NCI-H128 (cell line): ENCODE results near the gene KRTAP5-9.
"Not testable (repeated sequence)": the region's sequence is repeated elsewhere in the genome, so short reads cannot be mapped to it uniquely, and the experiment has no call there.

Experiments
- DNase-seq: peaks from one replicate; lab custom pipeline; 2025; ENCODE audit not compliant: unreplicated experiment; lab: John Stamatoyannopoulos, UW

KRTAP5-9 gene

DNA sequence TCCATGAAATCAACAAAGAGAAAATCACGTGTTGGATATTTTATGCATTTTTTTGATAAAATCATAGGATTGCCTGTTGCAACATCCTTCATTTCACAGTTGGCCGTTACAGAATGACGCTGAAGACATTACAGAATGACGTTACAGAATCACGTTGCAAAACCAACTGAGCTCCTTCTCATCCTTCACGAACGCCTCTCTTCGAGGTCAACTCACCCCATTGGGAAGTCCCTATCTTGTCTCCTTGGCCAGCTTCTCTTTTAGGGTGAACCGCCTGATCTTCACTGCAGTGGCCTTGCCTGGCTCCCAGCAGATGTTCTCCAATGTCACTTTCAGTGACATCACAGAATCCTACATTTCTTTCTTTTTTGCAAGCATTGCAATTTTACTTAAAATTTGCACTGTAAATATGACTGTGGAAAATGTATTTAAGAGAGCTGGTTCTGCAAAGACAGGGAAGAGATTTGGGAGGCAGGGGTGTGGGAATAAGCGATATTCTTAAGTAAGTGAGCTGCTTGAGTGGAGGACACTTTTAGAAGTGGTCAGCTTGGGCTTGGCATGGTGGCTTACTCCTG, 16.1 kb upstream of the KRTAP5-9 start:
- no peak for DNase-seq

DNA sequence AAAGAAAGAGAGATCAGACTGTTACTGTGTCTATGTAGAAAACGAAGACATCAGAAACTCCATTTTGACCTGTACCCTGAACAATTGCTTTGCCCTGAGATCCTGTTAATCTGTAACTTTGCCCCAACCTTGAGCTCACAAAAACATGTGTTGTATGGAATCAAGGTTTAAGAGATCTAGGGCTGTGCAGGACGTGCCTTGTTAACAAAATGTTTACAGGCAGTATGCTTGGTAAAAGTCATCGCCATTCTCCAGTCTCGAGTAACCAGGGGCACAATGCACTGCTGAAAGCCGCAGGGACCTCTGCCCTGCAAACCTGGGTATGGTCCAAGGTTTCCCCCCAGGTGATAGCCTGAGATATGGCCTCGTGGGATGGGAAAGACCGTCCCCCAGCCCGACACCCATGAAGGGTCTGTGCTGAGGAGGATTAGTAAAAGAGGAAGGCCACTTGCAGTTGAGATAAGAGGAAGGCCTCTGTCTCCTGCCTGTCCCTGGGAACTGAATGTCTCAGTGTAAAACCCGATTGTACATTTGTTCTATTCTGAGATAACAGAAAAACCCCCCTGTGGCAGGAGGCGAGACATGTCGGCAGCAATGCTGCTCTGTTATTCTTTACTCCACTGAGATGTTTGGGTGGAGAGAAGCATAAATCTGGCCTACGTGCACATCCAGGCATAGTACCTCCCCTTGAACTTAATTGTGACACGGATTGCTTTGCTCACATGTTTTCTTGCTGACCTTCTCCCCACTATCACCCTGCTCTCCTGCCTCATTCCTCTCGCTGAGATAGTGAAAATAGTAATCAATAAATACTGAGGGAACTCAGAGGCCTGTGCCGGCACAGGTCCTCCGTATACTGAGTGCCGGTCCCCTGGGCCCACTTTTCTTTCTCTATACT, 13.3 kb upstream of the KRTAP5-9 start:
- DNase-seq = not testable (repeated sequence)

DNA sequence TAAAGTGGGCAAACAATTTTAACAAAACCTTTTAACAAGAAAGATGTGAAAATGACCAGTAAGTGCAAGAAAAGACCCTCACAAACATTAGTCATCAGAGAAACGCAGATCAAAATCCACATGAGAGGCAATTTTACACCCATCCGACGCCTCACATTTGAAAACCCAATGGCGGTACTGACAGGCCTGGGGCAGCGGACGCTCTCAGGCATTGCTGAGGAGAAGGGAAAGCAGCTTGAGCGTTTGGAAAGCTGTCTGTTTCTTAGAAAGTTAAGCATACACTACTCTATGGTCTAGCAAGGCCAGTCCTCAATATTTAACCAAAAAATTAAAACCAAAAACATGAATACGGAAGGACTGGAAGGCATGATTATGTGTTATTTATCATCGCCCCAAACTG, 12.4 kb upstream of the KRTAP5-9 start:
- DNase-seq = no peak

DNA sequence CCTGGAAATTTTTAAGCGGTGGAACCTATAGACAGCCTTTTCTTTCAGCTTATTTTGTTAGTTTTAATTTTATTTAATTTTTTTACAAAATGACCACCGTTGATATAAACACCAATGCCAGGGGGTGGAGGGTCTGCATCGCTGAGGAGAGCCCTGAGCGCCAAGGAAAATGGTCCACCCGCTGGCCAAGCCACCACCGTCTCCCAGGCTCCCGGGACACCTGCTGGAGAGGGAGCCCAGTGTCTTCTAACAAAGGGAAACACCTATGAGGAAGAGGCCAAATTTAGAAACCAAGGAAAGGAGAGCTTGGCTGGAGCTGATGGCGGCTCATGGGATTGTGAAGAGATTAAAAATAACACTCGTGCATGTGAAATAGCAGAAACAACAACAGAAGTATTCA, 10.7 kb upstream of the KRTAP5-9 start:
- DNase-seq = no peak

DNA sequence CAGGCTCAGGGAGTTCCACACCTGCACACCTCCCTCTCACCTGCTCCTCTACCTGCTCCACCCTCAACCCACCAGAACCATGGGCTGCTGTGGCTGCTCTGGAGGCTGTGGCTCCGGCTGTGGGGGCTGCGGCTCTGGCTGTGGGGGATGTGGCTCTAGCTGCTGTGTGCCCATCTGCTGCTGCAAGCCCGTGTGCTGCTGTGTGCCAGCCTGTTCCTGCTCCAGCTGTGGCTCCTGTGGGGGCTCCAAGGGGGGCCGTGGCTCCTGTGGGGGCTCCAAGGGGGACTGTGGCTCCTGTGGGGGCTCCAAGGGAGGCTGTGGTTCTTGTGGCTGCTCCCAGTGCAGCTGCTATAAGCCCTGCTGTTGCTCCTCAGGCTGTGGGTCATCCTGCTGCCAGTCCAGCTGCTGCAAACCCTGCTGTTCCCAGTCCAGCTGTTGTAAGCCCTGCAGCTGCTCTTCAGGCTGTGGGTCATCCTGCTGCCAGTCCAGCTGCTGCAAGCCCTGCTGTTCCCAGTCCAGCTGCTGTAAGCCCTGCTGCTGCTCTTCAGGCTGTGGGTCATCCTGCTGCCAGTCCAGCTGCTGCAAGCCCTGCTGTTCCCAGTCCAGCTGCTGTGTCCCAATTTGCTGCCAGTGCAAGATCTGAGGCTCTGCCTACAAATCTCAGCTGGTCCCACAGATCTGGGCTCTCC, 10.1 kb upstream of the KRTAP5-9 start, which contains the start of gene KRTAP5-8:
KRTAP5-8 (plus strand) TSS at position 49 of the 689 bp plus-strand sequence; CDS start at position 80, 31 bp downstream.
- DNase-seq = not testable (repeated sequence)

DNA sequence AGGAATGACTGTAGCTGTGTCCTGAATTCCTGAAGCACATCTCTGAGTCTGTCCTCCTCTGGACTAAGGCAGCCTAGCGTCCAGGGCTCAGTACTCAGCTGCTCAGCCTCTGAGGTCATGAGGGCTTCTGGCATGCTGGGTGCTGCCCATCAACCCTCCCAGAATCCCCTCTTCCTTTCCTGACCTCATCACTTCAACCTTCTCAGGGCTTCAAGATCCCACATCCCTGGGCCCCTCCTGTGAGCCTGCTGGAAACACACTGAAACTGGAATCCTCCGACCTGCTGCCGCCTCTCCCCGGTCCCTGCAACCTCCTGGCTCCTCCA, 9.6 kb upstream of the KRTAP5-9 start:
- DNase-seq = no peak

DNA sequence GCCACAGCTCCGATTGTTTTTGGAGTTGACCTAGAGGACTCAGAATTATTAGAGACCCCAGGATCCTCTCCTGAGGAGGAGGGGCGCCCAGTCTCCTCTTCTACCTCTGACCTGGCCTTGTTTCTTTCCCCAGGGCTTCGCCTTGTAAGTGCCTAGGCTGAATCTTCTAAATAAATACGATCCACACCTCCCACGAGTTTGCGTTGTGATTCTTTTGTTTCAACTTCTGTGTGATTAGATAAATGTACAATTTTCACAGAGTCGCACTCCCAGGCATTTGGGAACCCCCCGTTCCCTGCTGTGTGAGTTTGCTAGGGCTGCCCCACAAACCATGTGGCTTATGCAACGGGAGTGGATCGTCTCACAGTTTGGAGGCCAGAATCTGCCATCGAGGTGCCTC, 9.2 kb upstream of the KRTAP5-9 start:
- no peak for DNase-seq

DNA sequence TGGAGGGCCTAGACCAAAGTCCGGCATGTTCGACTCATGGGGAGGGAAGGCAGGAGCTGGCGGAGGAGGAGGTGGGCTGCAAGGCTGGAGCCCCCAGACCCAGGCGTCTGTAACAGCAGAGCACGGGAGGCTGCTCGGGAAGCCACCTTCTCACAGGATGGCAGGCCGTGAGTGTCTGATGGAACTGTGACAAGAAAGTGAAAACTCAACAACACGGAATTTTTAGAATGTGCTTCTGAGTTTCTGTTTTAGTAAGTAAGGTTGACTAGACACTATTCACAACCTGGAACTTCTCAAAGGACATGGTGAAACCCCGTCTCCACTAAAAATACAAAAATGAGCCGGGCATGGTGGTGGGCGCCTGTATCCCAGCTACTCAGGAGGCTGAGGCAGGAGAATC, 8.2 kb upstream of the KRTAP5-9 start:
- not testable (repeated sequence) for DNase-seq

DNA sequence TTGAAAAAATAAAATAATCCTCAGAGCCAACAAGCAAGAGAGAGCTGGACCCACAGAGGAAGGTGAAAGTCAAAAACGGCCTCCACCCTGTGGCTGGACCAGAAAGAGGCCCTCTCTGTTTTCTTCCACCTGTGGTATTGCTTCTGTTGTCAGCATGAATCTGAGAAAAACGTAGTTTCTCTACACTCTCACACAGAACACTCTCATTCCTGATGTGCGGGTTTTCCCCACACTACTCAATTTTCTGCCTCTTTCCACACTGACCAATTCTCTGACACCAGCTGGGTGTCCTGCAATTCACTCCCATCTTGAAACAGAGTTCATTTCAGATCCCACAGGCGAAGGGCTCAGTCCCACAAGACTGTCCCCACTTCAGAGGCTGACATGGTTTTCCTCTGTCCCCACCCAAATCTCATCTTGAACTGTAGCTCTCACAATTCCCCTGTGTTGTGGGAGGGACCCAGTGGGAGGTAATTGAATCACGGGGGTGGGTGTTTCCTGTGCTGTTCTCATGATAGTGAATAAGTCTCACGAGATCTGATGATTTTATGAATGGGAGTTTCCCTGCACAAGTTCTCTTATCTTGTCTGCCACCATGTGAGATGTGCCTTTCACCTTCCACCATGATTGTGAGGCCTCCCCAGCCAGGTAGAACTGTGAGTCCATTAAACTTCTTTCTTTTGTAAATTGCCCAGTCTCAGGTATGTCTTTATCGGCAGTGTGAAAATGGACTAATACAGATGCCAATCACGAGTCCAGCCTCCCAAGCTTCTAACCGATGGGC, 7.5 kb upstream of the KRTAP5-9 start:
- not testable (repeated sequence) for DNase-seq

DNA sequence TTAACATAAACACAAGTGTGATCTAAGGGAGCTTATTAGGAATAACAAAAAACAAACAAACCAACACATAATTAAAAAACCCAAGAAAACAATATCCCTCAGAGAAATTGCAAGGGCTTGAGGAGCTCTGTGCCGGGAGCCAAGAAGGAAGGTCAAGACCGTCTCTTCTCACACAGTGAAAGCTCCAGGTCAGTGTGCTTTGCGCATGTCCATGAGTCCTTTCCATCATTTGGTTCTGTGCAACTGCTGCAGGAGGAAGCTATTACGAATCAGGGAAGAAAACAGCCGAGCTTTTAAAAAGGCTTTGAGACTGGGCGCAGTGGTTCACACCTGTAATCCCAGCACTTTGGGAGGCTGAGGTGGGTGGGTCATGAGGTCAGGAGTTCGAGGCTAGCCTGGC, 5.8 kb upstream of the KRTAP5-9 start:
- DNase-seq = no peak

DNA sequence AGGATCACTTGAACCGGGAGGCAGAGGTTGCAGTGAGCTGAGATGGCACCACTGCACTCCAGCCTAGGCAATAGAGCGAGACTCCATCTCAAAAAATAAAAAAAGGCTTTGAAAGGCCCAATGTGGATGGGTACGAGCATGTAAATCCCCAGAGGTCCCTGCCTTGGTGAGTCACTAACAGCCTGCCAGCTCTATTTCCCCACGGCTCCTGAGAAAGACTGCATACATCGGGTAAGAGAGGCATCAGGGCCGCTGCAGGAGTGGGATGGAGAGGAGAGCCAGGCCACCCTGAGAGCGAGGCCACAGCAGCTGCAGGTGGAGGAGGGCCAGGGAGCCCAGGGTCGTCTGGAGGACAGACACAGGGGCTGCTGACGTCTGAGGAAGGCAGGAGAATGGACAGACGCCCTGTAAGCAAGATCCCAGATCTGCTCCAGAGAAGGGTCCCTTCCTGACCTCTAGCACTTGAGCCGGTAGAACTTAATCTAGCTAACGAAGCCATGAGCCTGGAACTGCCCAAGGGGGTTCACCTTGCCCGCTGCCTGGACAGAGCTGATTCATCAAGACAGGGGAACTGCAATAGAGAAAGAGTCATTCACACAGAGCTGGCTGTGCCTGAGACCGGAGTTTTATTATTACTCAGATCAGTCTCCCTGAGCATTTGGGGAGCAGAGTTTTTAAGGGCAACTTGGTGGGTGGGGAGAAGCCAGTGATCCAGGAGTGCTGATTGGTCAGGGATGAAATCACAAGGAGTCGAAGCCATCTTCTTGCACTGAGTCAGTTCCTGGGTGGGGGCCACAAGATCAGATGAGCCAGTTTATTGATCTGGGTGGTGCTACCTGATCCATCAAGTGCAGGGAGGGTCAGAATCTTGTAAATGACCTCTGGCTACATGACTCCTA, 5.1 kb upstream of the KRTAP5-9 start:
- DNase-seq = no peak

DNA sequence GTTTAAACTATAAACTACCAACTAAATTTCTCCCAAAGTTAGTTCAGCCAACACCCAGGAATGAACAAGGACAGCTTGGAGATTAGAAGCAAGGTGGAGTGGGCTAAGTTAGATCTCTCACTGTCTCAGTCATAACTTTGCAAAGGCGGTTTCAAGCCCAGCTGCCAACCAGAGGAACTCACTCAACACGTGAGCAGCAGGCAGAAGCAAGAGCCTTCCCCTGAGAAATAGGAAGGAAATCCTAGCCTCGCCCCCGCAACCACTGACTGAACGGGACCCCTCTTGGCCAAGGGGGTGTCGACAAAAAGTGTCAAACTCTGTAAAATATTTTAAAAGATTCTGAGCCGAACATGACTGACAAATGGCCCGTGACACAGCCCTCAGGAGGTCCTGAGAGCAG, 4.4 kb upstream of the KRTAP5-9 start:
- DNase-seq = no peak

DNA sequence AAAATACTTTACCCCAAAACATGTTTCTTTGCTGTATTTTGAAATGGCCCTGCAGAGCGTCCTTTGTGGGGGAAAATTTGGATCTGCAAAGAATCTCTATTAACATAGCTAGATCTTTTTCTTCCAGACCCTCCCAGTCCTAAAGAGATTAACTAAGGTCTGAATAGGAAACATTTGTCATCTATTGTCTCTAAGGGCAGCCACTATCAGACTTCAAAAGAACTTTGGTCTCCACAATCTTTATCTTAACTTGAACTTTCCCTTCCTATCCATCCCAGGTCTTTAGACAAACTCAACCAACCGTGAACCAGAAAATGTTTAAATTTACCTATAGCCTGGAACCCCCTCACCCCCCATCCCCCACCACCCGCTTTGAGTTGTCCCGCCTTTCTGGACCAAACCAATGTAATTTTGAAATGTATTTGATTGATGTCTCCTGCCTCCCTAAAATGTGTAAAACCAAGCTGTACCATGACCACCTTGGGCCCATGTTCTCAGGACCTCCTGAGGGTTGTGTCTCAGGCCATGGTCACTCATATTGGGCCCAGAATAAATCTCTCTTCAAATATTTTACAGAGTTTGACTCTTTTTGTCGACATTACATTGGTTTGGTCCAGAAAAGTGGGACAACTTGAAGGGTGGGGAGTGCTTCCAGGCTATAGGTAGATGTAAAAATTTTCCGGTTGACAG, 3.5 kb upstream of the KRTAP5-9 start:
- DNase-seq = no peak

DNA sequence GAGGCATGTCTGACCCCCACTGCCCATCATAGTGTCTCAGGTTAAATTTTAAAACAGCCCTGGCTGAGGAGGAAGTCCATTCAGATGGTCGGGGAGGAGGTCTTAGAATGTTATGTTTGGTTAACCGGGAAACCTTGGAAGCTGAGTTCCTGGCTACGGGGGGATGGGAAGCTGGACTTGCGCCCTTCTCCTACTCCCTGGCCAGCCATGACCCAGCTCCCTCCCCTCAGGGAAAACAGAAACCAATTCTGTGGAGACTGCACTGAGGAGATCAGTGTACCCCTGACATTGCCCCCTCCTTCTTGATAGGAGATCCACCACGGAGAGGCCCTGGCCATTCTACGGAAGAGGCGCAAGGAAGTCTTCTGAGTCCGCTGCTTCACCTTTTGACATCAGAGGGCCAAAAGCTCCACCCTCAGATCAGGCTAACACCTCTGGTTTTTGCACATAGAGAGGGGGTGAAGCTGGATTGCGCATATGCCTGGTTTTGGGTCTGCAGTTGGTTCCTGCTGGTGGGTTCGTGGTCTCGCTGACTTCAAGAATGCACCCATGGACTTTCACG, 2.7 kb upstream of the KRTAP5-9 start:
- DNase-seq = no peak

DNA sequence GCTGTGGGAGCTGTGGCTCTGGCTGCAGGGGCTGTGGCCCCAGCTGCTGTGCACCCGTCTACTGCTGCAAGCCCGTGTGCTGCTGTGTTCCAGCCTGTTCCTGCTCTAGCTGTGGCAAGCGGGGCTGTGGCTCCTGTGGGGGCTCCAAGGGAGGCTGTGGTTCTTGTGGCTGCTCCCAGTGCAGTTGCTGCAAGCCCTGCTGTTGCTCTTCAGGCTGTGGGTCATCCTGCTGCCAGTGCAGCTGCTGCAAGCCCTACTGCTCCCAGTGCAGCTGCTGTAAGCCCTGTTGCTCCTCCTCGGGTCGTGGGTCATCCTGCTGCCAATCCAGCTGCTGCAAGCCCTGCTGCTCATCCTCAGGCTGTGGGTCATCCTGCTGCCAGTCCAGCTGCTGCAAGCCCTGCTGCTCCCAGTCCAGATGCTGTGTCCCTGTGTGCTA, 514 bp downstream of the KRTAP5-9 start:
- no peak for DNase-seq

DNA sequence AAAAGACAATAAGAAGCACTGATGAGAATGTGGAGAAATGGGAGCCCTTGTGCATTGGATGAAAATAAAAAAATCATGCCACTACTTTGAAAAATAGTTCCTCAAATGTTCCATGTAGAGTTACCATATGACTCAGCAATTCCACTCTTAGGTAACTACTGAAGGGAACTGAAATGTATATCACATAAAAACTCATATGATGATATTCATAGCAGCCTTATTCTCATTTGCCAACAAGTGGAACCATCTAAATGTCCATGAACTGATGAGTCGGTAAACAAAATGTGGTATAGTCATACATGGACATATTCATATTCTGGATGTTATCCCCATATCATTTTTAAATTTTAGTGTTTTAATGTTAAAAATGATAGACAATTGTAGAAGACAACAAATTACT, 3.5 kb downstream of the KRTAP5-9 start:
- DNase-seq = no peak

DNA sequence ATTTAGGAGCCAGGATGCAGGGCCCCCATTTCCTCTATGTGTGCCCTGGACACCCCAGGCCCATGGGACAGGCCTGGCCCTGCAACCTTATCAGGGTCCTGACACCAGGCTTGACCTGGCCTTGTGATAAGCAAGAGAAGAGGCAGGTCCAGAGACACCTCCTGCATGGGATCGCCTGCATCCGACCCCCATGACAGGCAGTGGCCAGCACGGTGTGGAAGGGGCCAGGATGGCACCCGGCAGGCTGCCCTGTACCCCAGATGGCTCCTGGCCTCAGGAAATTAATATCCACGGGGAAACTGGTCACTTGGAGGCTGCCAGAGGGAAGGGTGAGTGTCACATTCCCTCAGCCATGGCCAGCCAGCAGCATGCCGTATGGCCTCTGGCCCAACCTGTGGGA, 6.8 kb downstream of the KRTAP5-9 start:
- no peak for DNase-seq

DNA sequence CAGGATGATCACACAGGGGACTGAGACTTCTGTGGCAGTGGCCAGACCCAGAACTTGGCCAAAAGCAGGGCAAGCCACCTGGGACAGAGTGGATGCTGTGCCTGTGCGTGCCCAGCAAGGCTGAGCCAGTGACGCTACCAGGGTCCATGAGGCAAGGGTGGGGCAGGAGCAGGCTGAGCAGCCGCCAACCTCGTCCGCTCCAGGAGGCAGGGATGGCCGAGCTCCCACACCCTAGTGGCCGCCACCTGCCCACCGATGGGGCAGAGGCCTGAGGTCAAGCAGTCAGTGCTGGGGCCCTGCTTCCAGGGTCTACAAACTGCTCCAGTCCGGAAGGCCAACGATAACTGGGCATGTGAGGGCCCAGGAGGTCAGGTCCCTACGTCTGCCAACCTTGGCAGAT, 7.3 kb downstream of the KRTAP5-9 start:
- no peak for DNase-seq

DNA sequence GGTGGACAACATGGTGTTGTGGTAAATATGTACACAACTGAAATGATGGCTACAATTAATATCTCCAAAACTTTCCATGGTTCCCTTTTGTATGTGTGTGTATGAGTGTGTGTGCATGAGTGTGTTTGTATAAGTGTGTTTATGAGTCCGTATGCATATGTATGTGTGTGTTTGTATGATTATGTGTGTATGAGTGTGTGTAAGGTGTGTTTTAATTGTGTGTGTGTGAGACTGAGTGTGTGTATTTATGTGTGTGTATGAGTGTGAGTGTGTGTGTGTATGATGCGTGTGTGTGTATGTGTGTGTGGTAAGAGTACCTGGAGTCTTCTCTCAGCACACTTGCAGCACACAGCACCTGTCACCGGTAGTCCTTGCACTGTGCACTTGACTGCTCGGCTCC, 7.8 kb downstream of the KRTAP5-9 start:
- no peak for DNase-seq
